HG03571 (cell line): Measurements from ENCODE around the gene KCNJ12.
"Not testable (repeated sequence)": the region's sequence is repeated elsewhere in the genome, so short reads cannot be mapped to it uniquely, and the experiment has no call there.

ENCODE experiments used
- ATAC-seq: cut with Tn5 transposase; IDR thresholded peaks from one replicate; pipeline ENCODE4 v1.9.1; 2021; ENCODE audit not compliant: unreplicated experiment

KCNJ12 gene

GRCh38 chr17:21418446-21419298 lies 42.5 kb downstream of the KCNJ12 start:
- no peak for ATAC-seq

GRCh38 chr17:21419299-21420239 lies 43.4 kb downstream of the KCNJ12 start:
- no peak for ATAC-seq

- ATAC-seq: not testable (repeated sequence)
Measured at GRCh38 chr17:21420503-21421090, 44.4 kb downstream of the KCNJ12 start.

- not testable (repeated sequence) for ATAC-seq
Measured at GRCh38 chr17:21421421-21422310, 45.5 kb downstream of the KCNJ12 start.

- ATAC-seq: not testable (repeated sequence)
Measured at GRCh38 chr17:21422311-21423189, 46.4 kb downstream of the KCNJ12 start.

- not testable (repeated sequence) for ATAC-seq
Measured at GRCh38 chr17:21423190-21423493, 47.0 kb downstream of the KCNJ12 start.

- ATAC-seq: not testable (repeated sequence)
Measured at GRCh38 chr17:21424697-21425096, 48.5 kb downstream of the KCNJ12 start.

GRCh38 chr17:21425321-21425720 lies 49.2 kb downstream of the KCNJ12 start:
- ATAC-seq: no peak

GRCh38 chr17:21425736-21426135 lies 49.6 kb downstream of the KCNJ12 start:
- no peak for ATAC-seq

- ATAC-seq: not testable (repeated sequence)
Measured at GRCh38 chr17:21426246-21426645, 50.1 kb downstream of the KCNJ12 start.

- ATAC-seq: not testable (repeated sequence)
Measured at GRCh38 chr17:21426876-21427275, 50.7 kb downstream of the KCNJ12 start.

GRCh38 chr17:21427727-21428126 lies 51.6 kb downstream of the KCNJ12 start:
- not testable (repeated sequence) for ATAC-seq

GRCh38 chr17:21428752-21429424 lies 52.7 kb downstream of the KCNJ12 start:
- ATAC-seq: not testable (repeated sequence)

- not testable (repeated sequence) for ATAC-seq
Measured at GRCh38 chr17:21429921-21430628, 53.9 kb downstream of the KCNJ12 start.

- not testable (repeated sequence) for ATAC-seq
Measured at GRCh38 chr17:21433971-21434370, 57.8 kb downstream of the KCNJ12 start.

- not testable (repeated sequence) for ATAC-seq
Measured at GRCh38 chr17:21434976-21435375, 58.8 kb downstream of the KCNJ12 start.

- ATAC-seq: not testable (repeated sequence)
Measured at GRCh38 chr17:21436481-21436880, 60.3 kb downstream of the KCNJ12 start.
